GM19351 (cell line): ENCODE data around the gene TMEM147.

Experiments used
- ATAC-seq: cut with Tn5 transposase; IDR thresholded peaks from one replicate; pipeline ENCODE4 v1.9.1; 2021; ENCODE audit warnings: mild to moderate bottlenecking, moderate library complexity; ENCODE audit not compliant: unreplicated experiment

The TMEM147 gene, protein sequence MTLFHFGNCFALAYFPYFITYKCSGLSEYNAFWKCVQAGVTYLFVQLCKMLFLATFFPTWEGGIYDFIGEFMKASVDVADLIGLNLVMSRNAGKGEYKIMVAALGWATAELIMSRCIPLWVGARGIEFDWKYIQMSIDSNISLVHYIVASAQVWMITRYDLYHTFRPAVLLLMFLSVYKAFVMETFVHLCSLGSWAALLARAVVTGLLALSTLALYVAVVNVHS

GRCh38 chr19:35545001-35545854 lies at the start of gene TMEM147:
TMEM147 (plus strand) TSS chr19:35545626; CDS start chr19:35545740, 114 bp downstream.
- peak; percentile 76 for ATAC-seq

DNA sequence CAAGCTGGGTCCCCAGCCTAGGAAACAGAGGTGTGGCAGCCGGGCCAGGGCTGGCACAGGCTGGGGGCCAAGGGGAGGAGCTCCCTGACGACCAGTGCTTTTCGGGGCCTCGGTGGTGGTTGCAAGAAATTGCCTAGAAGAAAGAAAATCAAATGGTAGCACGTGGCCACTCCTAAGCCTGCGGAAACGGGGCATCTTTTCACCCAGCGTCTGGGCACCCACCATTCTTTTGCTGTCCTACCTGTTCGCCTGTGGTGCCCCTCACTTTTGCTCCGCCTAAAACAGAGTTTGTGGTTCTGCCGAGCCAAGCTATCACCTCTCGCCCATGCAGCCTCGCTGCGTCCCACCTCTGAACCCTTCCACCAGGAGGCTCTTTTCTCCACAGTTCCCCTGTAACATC lies 48.0 kb upstream of the TMEM147 start:
- ATAC-seq, result no peak

GRCh38 chr19:35498220-35498619 lies 47.2 kb upstream of the TMEM147 start:
- ATAC-seq, result no peak

GRCh38 chr19:35498984-35499527 lies 46.4 kb upstream of the TMEM147 start:
- ATAC-seq, result no peak

DNA sequence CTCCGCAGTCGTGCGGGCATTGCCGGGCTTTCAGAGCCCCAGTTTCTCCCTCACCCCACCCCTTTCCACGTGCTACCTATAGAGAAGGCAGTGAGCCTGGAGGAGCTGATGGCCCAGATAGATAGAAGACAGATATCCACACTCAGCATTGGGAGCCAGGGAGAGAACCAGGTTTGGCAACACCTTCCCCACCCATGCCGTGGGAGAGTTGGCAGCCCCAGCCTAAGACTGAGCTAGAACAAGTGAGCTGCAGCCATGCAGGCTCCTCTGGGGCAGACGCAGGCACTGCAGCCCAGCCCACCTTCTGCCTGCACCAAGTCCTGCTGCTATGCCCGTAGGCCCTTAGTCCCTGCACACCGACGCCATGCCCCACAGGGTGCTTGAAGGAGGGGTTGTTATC lies 44.8 kb upstream of the TMEM147 start:
- ATAC-seq, result no peak

DNA sequence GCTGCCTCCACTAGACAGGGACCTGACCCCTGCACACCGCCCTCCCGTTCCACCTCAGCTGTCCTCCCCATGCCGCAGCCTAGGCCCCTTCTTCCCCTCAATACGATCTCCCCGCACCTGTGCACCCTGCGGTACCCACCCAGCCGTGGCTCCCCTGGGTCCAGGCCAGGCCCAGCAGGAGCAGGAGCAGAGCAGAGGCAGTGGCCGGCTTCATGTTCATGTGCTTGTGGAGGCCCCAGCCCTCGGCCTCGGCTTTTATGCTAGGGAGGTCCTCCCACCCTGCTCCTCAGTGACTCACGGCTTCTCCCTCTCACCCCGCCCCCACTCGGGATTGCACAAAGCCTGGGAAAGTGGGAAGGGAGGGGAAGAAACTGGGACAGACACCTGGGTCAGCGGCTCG lies 43.7 kb upstream of the TMEM147 start:
- ATAC-seq, result no peak

GRCh38 chr19:35502751-35503150 lies 42.7 kb upstream of the TMEM147 start:
- no peak for ATAC-seq

- ATAC-seq, result no peak
Measured at GRCh38 chr19:35506011-35506410, 39.4 kb upstream of the TMEM147 start.

DNA sequence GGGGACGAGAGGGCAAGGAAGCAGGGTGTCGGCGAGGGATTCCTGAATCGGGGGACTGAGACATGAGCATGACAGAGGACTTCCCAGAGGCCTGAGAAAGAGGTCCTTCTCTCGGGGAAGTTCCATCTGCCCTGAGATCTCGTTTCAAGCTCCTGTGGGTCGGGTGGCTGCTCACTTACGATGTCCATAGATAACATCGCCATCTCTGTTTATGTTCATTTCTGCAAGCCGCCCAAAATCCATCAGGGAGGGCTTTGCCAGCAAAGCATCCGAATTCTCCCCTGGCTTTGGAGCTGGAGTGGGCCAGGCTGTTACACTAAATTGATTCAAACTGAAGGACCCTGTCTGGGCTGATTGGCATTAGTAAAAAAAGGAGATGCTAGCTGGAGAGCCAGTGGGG lies 37.9 kb upstream of the TMEM147 start:
- ATAC-seq, result no peak

- ATAC-seq, result no peak
Measured at GRCh38 chr19:35508129-35508528, 37.3 kb upstream of the TMEM147 start.

- no peak for ATAC-seq
Measured at GRCh38 chr19:35509018-35509652, 36.3 kb upstream of the TMEM147 start.

DNA sequence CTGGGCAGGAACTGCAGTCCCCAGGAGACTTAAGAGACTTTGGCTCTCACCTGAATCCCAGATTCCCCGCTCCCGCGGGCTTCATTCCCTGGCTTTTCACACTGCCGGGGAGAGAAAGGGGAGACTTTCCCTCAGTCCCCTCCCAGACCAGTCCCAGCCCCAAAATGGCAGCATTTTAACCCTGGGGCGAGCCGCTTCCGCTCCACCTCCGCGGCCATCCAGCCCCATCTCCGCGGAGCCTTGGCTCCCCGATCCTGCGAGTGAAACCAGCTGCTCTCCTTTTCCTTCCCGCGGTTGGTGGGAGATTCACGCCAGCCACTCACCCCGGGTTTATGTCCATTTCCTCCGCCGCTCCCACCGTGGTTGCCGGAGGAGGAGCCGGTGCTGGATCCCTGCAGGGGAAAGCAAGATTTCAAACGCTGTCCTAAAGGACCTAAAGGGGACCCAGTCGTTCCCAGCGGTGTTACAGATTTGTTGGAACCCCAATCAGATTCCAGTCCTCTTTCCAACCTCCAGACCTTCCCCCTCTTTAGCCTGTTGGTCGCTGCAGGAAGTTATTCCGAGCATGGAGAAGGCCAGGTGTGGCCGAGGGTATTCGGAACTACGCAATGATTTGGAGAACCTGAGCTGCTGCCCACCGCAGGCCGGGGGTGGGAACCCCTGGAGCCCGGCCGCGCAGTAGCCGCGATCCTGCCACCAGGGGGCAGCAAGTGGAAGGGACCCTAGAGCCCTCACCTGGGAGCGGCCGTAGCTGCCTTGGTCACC lies 35.4 kb upstream of the TMEM147 start:
- no peak for ATAC-seq

- no peak for ATAC-seq
Measured at GRCh38 chr19:35510626-35510964, 34.8 kb upstream of the TMEM147 start.

- ATAC-seq, result no peak
Measured at GRCh38 chr19:35511337-35511736, 34.1 kb upstream of the TMEM147 start.

- no peak for ATAC-seq
Measured at GRCh38 chr19:35512831-35513627, 32.4 kb upstream of the TMEM147 start.

DNA sequence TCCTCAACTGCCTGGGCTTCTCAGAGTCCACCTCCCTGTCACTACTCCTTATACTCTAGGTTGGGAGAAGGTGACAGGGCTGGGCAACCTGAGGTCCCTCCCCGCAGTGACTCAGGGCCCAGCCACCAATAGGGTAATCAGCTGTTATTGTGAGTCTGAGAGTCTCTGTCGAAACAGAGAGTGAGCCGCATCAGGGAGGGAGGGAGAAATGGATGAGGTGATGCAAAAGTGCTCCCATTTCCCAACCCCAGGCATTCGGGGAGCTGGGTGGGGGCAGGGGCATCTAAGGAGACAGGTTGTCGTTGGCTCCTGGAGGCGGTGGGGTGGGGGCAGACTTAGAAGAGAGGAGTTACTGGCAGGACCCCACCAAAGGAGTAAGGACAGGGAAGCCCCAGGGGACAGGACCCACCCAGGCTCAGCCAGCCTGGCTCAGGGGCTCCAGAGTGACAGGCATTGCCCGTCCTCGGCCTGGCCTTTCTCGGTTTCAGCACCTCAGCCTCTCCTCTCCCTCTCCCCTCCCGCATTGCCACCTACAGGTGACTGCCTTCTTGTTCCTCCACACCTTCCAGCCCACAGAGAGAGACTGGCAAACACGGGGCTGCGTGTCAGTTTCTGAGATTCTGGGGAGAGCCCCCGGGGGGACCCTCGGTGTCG lies 31.7 kb upstream of the TMEM147 start, which contains the start of gene DMKN:
Gene DMKN (minus strand): TSS at position 22 of the 654 bp plus-strand sequence. CDS start 174 bp downstream, outside the sequence.
- ATAC-seq, result no peak

GRCh38 chr19:35514282-35514809 lies 31.1 kb upstream of the TMEM147 start:
- ATAC-seq, result no peak

- ATAC-seq, result no peak
Measured at GRCh38 chr19:35516310-35516709, 29.1 kb upstream of the TMEM147 start.

GRCh38 chr19:35517342-35517741 lies 28.1 kb upstream of the TMEM147 start:
- ATAC-seq, result no peak
